ENCODE results near the gene UNC5B. TPM values are rescaled to one million over a fixed set of nuclear protein-coding genes. Genes with fewer than 3 reads are reported as not detected.

UNC5B gene
- total and polyA plus RNA-seq, 2 donors (not counting 1 experiment from before 2014, with no cell fraction given), result 2.5 to 60.8 TPM

DNA sequence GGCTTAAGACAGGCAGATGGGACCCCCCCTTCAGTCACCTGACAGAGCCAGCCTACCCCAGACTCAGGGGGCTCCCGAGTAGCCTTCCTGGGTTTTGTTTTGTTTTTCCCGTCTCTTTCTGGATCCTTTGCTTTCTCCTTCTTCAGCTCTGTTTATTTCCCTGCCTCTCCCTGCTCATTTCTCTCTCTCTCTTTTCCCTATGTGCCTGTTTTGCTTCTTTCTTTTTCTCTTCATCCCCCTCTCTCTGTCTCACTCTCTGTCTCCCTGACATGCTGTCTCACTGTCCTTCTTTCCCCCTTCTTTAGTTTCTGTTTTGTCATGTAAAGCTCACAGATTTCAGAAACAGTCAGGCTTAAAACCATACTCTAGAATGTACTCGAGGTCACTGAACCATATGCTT lies 68.5 kb downstream of the UNC5B start:
- no peaks in the 10 kb centered on the region for H3K9me3 ChIP-seq (ENCODE audit: control insufficient read depth, insufficient read depth, low read depth, low read length)
- H3K4me2 ChIP-seq (ENCODE audit: extremely low read depth, insufficient read depth, low read length), result no peak overlapping the region
- no peaks in the 10 kb centered on the region for H3K36me3 ChIP-seq (ENCODE audit: control insufficient read depth, insufficient read depth, low read length)
- no peaks in the 10 kb centered on the region for H3K27me3 ChIP-seq (ENCODE audit: control insufficient read depth, insufficient read depth, low read length)
- DNase-seq (ENCODE audit: low read depth in 2 of 2), result no peak
- no peaks in the 10 kb centered on the region for H4K20me1 ChIP-seq (ENCODE audit: control insufficient read depth, extremely low read depth, insufficient read depth, low read length)
- no peaks in the 10 kb centered on the region for H3K79me2 ChIP-seq (ENCODE audit: control insufficient read depth, insufficient read depth, low read length)
- H3K4me3 ChIP-seq (replicated peaks in 1 of 4; ENCODE audit: control extremely low read depth in 1 of 4, insufficient read depth in 1 of 4, low read depth in 3 of 4, low read length in 4 of 4), result no peak overlapping the region
- no peak overlapping the region for H3K27ac ChIP-seq (ENCODE audit: insufficient read depth, low read length)
- no peaks in the 10 kb centered on the region for H3K4me1 ChIP-seq (ENCODE audit: control insufficient read depth, extremely low read depth, insufficient read depth, low read length)
- H3K9ac ChIP-seq (ENCODE audit: insufficient read depth, low read length), result no peak overlapping the region
- TF ChIP-seq, protein P1, sequence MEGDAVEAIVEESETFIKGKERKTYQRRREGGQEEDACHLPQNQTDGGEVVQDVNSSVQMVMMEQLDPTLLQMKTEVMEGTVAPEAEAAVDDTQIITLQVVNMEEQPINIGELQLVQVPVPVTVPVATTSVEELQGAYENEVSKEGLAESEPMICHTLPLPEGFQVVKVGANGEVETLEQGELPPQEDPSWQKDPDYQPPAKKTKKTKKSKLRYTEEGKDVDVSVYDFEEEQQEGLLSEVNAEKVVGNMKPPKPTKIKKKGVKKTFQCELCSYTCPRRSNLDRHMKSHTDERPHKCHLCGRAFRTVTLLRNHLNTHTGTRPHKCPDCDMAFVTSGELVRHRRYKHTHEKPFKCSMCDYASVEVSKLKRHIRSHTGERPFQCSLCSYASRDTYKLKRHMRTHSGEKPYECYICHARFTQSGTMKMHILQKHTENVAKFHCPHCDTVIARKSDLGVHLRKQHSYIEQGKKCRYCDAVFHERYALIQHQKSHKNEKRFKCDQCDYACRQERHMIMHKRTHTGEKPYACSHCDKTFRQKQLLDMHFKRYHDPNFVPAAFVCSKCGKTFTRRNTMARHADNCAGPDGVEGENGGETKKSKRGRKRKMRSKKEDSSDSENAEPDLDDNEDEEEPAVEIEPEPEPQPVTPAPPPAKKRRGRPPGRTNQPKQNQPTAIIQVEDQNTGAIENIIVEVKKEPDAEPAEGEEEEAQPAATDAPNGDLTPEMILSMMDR (conservative IDR thresholded peaks at IDR 0.05 in 1 of 2, IDR thresholded peaks at IDR 0.05 in 1 of 2; ENCODE audit: low read depth in 1 of 2, low read length in 2 of 2), result no peak
- no peak for TF ChIP-seq EZH2 (IDR thresholded peaks at IDR 0.05; ENCODE audit: low read length, missing control alignments)
- no peak overlapping the region for H2AFZ ChIP-seq (ENCODE audit: low read length)

DNA sequence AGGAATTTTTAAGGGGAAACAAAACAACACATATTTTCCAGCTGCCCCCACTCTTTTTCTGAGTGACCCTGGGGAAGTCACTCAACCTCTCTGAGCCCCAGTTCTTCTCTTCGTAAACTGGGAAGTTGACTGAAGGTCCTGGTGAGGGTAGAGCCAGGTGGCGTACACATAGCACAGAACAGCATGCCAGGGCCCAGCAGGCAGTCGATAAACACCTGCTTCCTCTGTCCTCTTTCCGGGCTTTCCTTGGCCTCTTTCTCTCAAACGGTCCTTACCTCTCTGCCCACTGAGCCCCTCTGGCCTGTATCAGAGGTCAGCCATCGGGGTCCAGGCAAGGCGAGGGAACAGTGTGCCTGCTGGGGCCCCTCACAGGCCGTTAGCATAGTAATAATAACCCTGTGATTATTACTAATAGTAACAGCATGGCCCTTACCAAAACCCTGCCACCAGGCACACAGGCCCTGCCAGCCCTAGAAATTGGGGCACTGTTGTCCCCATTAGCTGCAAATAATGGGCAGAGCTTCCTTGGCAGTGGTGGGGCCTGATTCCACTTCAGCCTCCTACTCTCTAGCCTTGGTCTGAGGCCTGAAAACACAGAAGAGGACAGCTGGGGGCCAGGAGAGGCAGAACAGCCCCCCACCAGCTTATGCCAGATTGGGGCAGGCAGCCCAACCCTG lies 69.4 kb downstream of the UNC5B start:
- Histone ChIP-seq H3K4me3 (replicated peaks in 1 of 4; ENCODE audit: control extremely low read depth in 1 of 4, insufficient read depth in 1 of 4, low read depth in 3 of 4, low read length in 4 of 4) (no peak overlapping the region), H3K27me3 (ENCODE audit: control insufficient read depth, insufficient read depth, low read length) (no peaks in the 10 kb centered on the region), H4K20me1 (ENCODE audit: control insufficient read depth, extremely low read depth, insufficient read depth, low read length) (no peaks in the 10 kb centered on the region), H3K27ac (ENCODE audit: insufficient read depth, low read length) (no peak overlapping the region), H3K79me2 (ENCODE audit: control insufficient read depth, insufficient read depth, low read length) (no peaks in the 10 kb centered on the region), H3K36me3 (ENCODE audit: control insufficient read depth, insufficient read depth, low read length) (no peaks in the 10 kb centered on the region), H3K4me1 (ENCODE audit: control insufficient read depth, extremely low read depth, insufficient read depth, low read length) (no peaks in the 10 kb centered on the region), H3K4me2 (ENCODE audit: extremely low read depth, insufficient read depth, low read length) (no peak overlapping the region), H3K9me3 (ENCODE audit: control insufficient read depth, insufficient read depth, low read depth, low read length) (no peaks in the 10 kb centered on the region), H3K9ac (ENCODE audit: insufficient read depth, low read length) (no peak overlapping the region), H2AFZ (ENCODE audit: low read length) (no peak overlapping the region)
- no peak for TF ChIP-seq EZH2 (IDR thresholded peaks at IDR 0.05; ENCODE audit: low read length, missing control alignments)
- TF ChIP-seq, protein P1 (conservative IDR thresholded peaks at IDR 0.05 in 1 of 2, IDR thresholded peaks at IDR 0.05 in 1 of 2; ENCODE audit: low read depth in 1 of 2, low read length in 2 of 2), result no peak
- no peak for DNase-seq (ENCODE audit: low read depth in 2 of 2)

DNA sequence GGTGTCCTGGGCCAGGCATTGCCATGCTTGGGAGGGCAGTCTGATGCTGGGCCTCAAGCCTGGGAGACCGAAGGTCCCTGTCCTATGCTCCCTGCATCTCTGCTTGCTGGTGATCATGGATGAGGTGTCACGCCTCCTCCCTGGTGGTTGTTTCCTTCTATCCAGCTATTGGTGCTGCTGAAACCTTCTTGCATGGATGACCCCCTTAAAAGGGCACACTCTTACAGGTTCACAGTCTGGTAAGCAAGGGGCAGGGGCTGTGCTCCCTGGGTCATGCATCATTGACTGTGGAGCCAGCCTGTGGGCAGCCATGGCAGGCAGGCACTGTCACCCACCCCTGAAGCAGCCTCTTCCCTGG lies 69.9 kb downstream of the UNC5B start:
- H3K27me3 ChIP-seq (ENCODE audit: control insufficient read depth, insufficient read depth, low read length), result no peaks in the 10 kb centered on the region
- H3K36me3 ChIP-seq (ENCODE audit: control insufficient read depth, insufficient read depth, low read length), result no peaks in the 10 kb centered on the region
- no peak overlapping the region for H3K27ac ChIP-seq (ENCODE audit: insufficient read depth, low read length)
- DNase-seq (ENCODE audit: low read depth in 2 of 2), result no peak
- H4K20me1 ChIP-seq (ENCODE audit: control insufficient read depth, extremely low read depth, insufficient read depth, low read length), result no peaks in the 10 kb centered on the region
- H3K9me3 ChIP-seq (ENCODE audit: control insufficient read depth, insufficient read depth, low read depth, low read length), result no peaks in the 10 kb centered on the region
- H2AFZ ChIP-seq (ENCODE audit: low read length), result no peak overlapping the region
- H3K79me2 ChIP-seq (ENCODE audit: control insufficient read depth, insufficient read depth, low read length), result no peaks in the 10 kb centered on the region
- H3K4me2 ChIP-seq (ENCODE audit: extremely low read depth, insufficient read depth, low read length), result no peak overlapping the region
- H3K9ac ChIP-seq (ENCODE audit: insufficient read depth, low read length), result no peak overlapping the region
- H3K4me3 ChIP-seq (replicated peaks in 1 of 4; ENCODE audit: control extremely low read depth in 1 of 4, insufficient read depth in 1 of 4, low read depth in 3 of 4, low read length in 4 of 4), result no peak overlapping the region
- H3K4me1 ChIP-seq (ENCODE audit: control insufficient read depth, extremely low read depth, insufficient read depth, low read length), result no peaks in the 10 kb centered on the region
- TF ChIP-seq EZH2 (IDR thresholded peaks at IDR 0.05; ENCODE audit: low read length, missing control alignments), result no peak
- TF ChIP-seq, protein P1 (conservative IDR thresholded peaks at IDR 0.05 in 1 of 2, IDR thresholded peaks at IDR 0.05 in 1 of 2; ENCODE audit: low read depth in 1 of 2, low read length in 2 of 2), result no peak

Data from fibroblast of lung (primary cell).